GM19239 (cell line): Measurements from ENCODE around the gene TNNI3.
A peak's percentile ranks its signal among the peaks of the same experiment; 100 is the strongest.
"Not testable (repeated sequence)": the region's sequence is repeated elsewhere in the genome, so short reads cannot be mapped to it uniquely, and the experiment has no call there.

Experiments
- DNase-seq: peaks from one replicate; pipeline ENCODE4 v3.0.0; 2011; ENCODE audit warnings: low spot score; ENCODE audit not compliant: insufficient read length
- FAIRE-seq: peaks from 2 replicates; lab custom pipeline; 2011; peaks lifted over from hg19 to GRCh38; lab: Jason Lieb, UNC

Gene TNNI3

GRCh38 chr19:55116232-55116858, 41.2 kb downstream of the TNNI3 start:
- DNase-seq, result peak; percentile 78
- FAIRE-seq, result peak; percentile 90

DNA sequence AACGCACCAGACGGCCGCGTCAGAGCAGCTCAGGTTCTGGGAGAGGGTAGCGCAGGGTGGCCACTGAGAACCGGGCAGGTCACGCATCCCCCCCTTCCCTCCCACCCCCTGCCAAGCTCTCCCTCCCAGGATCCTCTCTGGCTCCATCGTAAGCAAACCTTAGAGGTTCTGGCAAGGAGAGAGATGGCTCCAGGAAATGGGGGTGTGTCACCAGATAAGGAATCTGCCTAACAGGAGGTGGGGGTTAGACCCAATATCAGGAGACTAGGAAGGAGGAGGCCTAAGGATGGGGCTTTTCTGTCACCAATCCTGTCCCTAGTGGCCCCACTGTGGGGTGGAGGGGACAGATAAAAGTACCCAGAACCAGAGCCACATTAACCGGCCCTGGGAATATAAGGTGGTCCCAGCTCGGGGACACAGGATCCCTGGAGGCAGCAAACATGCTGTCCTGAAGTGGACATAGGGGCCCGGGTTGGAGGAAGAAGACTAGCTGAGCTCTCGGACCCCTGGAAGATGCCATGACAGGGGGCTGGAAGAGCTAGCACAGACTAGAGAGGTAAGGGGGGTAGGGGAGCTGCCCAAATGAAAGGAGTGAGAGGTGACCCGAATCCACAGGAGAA, 42.0 kb downstream of the TNNI3 start:
- DNase-seq, result no peak
- no peak for FAIRE-seq

DNA sequence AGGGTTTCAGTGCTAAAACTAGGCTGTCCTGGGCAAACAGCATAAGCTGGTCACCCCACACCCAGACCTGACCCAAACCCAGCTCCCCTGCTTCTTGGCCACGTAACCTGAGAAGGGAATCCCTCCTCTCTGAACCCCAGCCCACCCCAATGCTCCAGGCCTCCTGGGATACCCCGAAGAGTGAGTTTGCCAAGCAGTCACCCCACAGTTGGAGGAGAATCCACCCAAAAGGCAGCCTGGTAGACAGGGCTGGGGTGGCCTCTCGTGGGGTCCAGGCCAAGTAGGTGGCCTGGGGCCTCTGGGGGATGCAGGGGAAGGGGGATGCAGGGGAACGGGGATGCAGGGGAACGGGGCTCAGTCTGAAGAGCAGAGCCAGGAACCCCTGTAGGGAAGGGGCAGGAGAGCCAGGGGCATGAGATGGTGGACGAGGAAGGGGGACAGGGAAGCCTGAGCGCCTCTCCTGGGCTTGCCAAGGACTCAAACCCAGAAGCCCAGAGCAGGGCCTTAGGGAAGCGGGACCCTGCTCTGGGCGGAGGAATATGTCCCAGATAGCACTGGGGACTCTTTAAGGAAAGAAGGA, 42.9 kb downstream of the TNNI3 start:
- no peak for FAIRE-seq

DNA sequence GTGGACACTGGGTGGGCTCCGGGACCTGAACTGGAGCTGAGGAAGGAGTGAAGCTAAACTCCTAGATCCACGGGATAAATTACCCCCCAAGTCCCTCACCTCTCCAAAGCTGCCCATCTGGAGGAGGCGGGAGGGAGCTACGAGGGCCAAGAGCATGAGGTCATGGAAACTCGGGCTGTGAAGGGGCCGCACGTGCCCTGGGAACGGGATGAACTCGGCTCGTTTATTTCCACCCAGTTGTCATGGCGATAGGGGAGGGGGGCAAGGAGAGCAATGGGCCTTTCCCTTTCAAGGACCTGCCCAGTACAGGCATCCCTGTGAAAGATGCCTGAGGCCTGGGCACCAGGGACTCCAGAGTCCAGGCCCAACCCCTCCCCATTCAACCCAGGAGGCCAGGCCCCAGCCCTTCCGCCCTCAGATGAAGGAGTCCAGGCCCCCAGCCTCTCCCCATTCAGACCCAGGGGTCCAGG, 43.9 kb downstream of the TNNI3 start:
- DNase-seq (no peak), FAIRE-seq (no peak)

More for the DNA sequence above, 42.9 kb downstream of the TNNI3 start:
- no peak for DNase-seq

DNA sequence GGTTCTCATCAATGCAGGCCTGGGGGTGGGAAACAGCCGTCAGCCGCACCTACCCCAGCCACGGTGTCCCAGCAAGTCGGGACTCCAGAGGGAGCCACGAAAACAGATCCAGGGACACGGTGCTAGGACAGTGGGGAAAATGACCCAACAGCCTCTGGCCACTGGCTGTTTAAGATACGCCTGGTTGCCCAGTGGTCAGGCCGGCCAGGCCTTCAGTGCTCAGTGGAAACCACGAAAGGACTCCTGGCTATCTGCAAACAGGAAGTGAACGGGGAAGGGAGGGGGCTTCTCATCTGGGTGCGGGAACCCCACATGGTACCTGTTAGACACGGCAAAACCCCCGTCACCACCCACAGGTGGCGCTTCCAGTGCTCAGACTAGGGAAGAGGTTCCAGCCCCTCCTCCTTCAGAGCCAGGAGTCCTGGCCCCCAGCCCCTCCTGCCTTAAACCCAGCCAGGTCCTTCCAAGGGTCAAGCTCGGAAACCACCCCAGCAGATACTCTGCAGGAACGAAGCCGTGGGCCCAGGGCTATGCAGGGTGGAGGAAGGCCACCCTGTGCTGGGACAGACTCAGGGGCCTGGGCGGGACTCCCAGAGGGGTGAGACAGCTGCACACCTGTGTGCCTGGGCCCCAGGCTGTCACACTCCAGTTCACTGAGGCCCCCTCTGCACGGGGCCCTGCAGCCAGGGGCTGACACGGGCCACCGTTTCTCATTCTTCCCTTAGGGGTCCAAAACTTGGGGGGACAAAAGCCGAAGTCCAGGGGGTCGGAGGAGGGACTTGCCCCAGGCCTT, 44.6 kb downstream of the TNNI3 start:
- FAIRE-seq (peak; percentile 66), DNase-seq (no peak)

- DNase-seq (no peak), FAIRE-seq (no peak)
These were observed 45.2 kb downstream of the TNNI3 start for GRCh38 chr19:55112246-55112776.

DNA sequence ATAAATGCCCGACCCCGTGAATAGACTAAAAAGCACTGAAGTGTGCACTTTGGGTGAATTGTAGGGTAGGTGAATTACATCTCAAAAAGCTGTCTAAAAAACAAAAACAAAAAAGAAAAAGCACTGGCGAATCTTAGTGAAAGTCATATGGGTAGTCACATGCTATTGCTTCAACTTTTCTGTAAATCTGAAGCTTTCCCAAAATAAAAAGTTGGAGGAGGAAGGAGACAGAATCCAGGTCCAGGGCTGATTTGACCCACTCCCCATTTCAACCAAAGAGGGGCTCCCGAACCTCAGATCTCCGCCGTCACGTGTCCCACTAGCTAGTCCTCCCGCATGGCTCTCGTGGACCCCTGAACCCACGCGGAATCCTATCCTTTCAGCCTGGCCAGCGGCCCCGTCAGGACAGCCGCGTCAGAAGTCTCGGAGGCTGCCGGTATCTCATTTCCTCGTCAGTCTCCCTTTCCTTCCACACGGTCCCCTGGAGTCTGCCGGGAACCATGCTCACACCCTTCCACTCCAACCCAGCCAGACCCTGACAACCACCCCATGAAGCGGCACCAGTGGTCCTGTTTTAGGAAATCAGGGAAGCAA, 46.2 kb downstream of the TNNI3 start:
- DNase-seq, result no peak
- FAIRE-seq, result no peak

DNA sequence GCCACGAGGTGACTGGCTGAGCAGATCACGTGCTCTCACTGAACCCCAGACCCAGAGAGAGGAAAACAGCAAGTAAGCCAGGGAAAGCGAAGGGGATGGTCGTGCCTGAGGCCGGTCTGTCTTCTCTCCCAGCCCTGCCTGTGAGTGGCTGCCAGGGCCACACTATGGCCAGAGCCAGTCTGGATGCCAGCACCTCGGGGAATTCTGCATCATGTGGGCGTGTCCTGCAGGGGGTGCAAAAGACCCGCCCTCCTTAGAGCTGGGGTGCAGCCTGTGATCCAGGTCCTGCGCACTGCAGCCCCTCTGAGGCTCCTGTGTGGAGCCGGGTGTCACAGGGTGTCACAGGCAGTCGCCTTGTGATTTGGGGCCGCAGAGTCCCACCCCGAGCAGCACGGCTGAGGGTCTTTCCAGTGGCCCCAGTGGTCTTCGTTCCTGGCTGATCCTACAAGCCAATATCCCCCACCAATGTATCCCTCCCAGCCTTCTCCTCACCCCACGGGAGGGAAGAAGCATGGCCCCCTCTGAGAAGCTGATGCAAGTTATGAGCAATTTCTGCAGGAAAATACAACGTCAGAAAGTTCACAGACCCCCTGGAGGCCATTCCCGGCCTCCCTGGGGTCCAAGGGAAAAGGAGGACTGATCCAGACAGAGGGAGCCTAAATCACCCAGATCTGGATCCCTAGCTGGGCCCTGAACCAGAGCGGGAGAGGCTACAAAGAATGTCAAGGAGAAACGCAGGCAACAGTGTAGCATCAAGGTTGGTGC, 47.8 kb downstream of the TNNI3 start:
- FAIRE-seq (no peak), DNase-seq (no peak)

DNA sequence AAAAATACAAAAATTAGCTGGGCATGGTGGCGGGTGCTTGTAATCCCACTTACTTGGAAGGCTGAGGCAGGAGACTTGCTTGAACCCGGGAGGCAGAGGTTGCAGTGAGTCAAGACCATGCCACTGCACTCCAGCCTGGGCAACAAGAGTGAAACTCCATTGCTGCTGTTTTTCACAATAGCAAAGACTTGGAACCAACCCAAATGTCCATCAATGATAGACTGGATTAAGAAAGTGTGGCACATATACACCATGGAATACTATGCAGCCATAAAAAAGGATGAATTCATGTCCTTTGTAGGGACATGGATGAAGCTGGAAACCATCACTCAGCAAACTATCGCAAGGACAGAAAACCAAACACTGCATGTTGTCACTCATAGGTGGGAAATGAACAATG, 50.3 kb downstream of the TNNI3 start:
- not testable (repeated sequence) for FAIRE-seq

DNA sequence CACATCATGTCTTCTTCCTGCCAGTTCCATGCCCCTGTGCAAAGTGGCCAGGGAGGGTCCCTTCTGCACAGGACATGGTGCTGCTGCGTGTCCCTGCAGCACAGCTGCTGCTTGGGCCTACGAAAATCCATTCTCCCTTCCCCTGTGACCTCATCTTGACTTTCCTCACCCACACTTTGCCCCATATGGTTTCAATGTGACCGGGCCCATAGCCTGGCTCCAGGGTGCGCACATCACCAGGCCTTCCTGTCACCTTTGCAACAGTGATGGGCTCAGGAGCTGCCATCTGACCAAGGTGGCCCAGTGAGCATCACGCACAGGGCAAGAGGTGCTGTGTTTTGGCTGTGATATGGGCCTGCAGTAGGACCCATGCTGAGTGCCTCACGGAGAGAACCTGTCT, 50.9 kb downstream of the TNNI3 start:
- FAIRE-seq, result no peak
- DNase-seq, result no peak

More for the DNA sequence above, 50.3 kb downstream of the TNNI3 start:
- not testable (repeated sequence) for DNase-seq

DNA sequence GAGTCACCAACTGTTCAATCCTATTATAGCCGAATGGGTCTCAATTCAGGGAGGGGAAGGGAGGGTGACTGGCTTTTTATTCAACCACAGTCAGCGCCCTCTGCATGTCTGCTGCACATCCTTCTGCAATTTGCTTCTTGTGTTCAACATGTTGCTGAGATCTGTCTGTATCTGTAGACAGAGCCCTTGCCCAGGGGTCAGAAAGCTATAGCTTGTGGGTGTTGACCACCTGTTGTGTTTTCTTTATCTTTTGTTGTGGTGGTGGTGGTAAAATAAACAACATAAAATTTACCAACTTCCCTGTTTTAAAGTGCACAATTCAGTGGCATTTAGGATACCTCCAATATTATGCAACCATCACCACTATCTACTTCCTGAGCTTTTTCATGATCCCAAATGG, 52.3 kb downstream of the TNNI3 start:
- FAIRE-seq (no peak), DNase-seq (no peak)

DNA sequence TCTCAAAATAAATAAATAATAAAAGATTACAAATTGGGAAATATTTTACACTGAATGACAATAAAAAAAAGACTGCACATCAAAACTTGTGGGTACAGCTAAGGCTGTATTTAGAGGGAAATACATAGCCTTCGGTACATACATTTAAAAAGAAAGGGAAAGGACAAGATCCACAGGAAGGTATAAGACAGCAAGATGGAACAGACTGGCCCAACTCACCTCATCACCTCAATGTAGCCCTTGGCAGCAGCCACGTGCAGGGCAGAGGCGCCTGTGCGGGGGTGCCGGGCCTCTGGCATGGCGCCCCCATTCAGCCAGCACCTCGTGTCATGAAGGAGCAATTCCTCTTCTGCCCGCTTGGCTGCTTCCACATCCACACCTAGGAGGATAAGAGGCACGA, 54.3 kb downstream of the TNNI3 start:
- FAIRE-seq (no peak), DNase-seq (no peak)
